ENCODE measurements around the gene ASCC3.

The ASCC3 gene

DNA sequence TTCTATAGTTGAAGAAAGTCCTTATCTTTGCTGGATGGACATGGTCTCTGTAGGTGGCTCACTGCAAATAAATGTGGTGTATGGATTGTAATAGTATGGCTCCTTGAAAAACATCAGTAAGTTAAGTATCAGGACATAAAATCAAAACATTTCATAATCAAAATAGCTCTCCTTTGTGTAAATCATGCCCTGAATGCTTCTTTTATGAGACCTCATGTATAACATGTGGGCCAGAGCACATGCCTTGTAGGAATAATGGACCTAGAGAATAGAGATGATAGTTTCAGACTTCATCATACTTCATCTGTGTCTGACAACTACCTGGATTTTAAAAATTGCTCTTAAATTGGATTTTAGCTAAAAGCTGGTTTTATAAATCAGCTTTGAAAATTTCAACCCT lies 159.9 kb downstream of the ASCC3 start:
- no peak for DNase-seq

DNA sequence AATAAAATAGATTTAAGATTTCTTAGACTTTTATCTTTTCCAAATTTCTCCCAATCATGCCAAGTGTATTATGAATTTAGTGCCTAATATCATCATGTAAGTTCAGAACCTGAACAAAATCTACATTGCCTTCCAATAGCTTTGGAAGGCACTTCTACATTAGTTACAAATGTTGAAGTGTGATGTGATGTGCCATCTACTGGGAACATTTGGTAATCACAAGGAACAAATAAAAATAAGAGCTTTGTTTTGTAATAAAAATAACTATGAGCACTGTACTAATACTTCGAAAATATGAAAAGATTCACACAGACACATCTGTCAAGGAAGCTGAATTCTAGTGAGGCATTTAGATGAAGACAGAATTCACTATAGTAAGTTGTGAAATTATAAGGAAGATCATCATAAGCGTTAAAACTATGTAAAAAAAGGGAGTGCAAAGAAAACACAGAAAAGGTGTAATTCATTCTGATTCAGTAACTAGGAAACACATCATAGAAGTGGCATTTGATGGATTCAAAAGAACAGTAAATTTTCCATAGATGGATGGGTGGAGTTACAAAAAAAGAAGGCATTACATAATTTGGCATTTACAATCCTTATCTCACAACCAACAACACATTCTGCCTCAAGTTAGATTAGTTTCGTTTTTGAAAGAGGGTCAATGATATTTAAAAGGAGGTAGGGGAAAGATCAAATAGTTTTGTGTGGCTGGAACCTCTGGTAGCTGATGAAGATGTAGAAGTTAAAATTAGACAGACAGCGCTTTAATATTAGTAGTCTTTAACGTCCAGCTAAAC lies 161.0 kb downstream of the ASCC3 start:
- no peak for DNase-seq

DNA sequence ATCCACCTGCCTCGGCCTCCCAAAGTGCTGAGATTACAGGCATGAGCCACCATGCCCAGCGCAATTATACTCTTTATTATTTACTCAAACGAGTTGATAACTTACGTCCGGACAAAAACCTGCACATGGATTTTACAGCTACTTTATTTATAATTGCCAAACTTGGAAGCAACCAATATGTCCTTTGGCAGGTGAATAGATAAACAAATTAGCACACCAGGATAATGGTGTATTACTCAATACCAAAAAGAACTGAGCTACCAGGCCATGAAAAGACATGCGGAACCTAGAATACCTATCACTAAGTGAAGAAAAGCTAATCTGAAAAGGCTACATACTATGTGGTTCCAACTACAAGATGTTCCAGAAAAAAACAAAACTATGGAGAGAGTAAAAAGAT lies 168.1 kb downstream of the ASCC3 start:
- no peak for DNase-seq

DNA sequence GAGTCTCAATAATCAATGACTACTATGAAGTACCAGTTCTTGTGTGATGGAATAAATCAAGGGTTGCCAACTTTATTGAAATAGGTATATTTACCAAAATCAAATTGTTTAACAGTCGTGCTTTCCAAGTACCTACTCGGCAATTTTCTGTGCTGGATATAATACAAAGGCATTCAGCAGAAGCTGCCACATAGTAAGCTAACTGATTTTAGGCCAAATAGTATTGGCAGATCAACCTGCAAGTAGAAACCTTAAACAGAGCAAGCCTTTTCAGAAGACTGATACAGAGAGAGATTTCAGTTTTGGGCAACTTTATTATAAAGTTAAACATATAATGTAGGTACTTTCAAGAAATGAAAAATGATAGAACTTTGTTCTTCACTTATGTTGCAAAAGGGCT lies 174.6 kb downstream of the ASCC3 start:
- no peak for DNase-seq

DNA sequence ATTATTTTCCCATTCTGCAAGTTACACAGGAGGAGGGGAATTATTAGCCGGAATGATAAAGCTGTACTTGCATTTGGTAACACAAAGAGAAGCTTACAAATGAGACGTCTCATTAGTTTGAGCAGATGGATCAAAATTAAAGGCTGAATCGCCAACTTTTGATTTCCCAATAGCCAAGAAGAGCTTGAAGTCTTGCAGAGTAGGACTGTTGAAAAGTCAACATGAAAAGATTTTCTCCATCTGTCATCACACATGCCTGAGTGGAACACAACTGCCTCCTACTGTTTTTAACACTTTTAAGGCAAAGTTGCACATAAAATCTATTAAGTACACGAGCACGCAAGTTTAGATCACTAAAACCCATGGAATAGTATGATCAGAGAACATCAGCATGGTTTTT lies 176.2 kb downstream of the ASCC3 start:
- no peak for DNase-seq

DNA sequence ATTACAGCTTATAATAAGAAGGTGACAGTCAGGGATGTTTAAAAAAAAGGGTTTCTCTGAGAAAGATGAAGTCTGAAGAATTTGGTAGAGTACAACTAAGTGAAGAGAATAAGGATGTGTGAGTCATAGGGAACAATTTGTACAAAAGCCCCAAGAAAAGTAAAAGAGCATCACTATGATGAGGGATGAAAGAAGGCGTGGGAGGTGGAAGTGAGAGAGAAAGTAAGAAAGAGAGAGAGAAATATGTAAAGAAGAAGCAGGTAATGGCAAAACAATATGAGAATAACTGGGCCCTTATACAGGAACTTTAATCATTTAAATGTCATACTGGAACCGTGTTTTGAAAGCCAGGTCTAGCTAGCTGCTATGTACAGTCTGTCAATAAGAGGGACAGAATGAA lies 179.4 kb downstream of the ASCC3 start:
- DNase-seq = no peak

DNA sequence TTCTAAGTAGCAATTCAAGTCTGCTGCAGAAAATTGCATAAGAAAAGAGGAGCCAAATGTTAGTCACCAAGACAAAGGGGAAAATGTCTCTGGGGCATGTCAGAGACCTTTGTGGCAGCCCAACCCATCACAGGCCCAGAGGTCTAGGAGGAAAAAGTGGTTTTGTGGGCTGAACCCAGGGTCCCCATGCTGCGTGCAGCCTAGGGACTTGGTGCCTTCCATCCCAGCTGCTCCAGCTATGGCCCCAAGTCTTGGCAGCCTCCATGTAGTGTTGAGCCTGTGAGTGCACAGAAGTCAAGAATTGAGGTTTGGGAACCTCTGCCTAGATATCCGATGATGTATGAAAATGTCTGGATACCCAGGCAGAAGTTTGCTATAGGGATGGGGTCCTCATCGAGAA lies 181.1 kb downstream of the ASCC3 start:
- DNase-seq = no peak

DNA sequence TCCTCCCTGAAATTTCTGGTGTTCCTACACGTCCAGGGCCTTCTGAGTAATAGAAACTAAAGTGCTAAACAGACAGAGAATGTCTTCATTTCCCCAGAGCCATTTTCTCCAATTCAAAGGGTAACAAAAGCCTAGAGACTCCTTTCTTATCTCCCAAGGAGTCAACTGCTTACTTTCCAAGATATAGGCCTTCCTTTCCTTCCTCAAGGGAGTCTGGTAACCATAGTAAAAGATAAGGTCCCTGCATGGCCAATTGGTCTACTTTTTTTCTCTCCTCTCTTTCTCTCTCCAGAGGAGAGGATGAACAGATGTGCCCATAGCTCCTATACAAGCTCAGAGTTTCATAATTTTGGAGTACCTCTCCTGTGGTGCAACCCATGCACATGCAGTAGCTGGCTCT lies 185.7 kb downstream of the ASCC3 start:
- DNase-seq = no peak

DNA sequence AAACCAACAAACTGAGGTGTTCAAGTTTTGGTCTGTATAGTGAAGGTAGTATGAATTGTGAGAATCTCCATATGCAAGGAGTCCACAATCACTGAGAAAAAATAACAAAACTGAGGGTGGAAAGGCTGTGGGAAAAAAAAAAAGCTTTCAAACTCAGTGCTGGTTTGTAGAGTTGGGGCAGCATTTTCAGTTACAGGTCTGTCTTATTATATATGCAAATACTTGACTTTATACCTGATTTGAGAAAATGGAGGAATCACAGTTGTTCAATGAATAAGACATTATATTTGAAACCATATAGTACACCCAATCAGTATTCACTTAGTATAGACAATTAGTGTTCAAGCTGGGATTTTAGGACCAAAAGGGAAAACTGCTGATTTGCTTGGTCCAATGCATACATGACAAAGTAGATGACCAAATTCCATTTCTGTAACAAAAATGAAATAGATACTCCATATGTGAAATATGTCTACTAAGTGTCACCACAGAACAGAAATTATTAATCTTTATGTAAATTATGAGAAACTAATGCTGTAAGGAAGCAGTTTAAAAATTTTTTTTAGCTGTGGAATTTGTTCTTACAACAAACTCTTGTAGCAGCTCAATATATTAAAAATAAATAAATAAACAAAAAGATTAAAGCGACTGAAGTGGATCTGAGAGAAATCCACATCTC lies 187.7 kb downstream of the ASCC3 start:
- DNase-seq = no peak

DNA sequence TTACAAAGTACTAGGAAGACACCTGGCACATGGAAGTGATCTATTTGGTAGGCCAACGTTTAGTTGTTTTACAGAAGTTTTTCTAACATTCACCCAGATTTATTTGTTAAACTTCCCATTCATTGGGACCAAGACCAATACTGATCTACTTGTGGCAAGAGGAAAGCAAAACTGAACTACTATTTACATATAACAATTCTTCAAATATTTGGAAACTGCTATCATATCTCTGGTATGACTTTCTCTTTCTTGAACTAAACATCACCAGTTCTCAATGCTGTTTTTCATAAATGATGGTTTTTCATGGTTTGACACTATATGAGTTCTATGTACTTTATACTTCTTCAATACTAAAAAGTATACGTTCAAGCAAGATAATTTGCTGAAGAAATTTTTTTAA lies 189.2 kb downstream of the ASCC3 start:
- no peak for DNase-seq

DNA sequence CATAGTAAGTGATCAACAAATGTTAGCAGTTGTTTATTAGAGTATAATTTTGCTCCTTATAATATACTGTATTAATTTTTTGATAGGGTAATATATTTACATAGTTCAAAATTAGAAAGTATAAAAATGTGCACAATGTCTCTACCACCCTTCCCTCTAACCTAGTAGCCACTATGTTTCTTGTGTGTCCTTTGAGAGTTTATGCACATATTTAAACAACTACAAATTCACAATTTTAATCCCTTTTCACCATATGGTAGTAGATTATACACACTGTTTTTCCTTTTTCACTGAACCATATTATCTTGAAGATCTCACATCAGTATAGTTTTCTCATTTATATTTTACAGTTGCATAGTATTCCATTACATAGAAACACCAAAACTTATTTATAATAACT lies 194.9 kb downstream of the ASCC3 start:
- DNase-seq = no peak

DNA sequence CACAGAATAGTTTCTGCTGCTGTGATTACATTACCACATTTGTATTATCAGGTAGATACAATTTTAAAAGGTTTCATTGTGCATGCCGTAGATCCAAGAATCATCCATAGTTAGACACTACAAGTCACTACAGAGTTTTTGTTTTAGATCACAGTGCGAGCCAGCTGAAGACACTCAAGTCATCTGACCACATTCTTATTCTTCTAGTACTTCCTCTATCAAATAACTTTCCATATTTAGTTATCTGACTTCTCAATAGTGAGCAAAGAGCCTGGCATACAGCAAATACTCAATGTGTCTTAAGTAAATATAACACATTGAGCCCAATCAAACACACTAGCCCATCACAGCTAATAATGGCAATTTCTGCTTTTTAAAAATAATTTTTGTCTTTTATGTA lies 195.4 kb downstream of the ASCC3 start:
- DNase-seq = no peak

DNA sequence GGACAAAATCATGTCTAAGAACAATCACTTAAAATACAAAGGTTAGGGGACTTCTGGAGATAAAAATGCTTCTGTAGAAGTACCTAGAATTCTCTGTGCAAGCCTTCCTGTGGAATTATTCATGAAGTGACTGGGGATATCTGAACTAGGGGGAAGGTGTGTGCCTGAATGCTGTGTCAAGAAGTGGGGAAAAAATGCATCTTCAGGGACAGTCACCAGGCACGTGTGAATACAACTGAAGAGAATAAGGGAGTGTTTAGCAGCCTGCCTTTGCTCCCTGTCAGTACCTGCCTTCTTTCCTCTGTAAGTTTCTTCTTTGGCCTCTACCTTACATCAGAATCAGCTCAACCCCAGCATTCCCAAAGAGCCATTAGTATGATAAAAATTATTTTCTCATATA lies 201.0 kb downstream of the ASCC3 start:
- DNase-seq = no peak

DNA sequence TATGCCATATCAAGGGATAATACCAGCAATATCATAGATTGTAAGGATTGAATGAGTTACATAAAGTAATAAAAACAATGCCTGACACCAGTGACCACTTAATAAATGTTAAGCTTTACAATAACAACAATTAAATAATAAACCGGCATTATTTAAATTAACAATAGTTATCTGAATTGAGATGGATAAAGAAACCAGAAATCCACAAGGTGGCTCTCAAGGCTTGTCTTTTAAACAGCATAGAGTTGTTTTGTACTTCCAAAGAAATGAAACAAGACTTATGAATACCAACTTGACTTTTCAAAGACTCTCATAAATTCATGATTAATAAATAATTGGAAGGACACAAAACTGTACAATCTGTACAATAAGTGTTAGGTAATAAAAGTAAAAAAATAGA lies 203.1 kb downstream of the ASCC3 start:
- DNase-seq = no peak

DNA sequence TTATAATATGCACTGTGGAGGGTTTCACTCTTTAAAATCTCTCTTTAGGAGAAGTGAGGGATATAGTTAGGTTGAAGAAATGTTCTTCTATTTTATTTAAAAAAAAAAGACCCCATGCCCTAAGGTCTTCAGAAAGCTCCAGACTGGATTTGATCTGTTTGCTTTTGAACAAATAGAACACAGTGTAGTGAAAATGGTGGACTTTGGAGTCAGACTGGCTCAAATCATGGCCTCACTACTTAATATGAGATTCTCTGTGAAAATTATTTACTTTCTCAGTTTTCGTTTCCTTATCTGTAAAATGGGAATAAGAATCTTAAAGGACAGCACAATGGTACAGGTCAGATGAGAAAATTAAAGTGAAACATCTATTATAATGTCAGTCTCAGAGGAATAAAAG lies 203.9 kb downstream of the ASCC3 start:
- no peak for DNase-seq

DNA sequence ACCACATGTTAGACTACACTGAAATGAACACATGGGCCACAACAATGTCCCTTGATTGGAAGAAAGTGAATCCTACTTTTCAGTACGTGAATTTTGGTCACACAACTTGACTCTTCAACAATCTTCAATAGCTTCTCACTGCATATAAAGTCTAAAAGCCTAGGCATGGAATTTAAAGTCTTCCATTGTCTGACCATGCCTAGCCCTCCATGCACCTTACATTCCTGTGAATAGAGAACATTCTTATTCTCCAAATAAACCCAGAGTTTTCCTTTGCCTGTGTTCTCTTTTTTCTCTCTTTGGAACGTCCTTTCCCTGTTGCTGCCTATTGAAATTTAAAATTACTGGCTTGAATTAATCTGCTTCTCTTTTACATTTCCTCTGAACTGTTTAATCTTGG lies 207.5 kb downstream of the ASCC3 start:
- DNase-seq = no peak

DNA sequence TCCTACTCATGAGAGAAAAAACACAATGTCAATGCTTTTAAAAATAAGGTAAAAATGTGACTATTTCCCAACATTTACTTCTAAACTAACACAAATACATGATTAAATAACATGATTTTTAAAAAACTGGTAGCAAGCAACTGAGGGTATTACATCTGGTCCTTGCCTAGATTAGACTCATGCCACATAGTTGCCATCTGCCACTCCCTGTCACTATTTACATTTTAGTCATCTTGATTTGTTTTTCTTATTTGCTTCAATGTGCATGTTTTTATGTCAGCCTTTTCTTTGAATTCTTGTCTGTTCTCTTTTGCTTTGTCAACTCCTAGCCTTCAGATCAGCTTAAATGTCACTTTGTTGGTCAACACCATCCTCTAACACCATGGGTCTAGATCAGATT lies 209.4 kb downstream of the ASCC3 start:
- DNase-seq = no peak

DNA sequence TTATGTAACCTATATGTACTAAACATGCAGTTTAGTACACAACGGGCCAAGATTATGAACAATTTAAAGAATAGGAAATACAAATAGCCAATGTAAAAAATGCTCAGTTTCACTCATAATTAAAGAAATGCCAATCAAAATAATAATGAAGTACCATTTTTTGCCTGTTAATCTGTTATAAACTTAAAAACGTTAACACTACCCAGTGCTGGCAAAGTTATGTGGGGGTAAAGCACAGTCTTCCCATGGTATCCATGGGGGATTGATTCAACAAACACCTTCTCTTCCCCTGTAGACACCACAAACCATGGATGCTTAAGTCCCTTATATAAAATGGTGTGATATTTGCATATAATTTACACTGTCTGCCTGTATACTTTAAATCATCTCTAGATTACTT lies 211.1 kb downstream of the ASCC3 start:
- DNase-seq = no peak

DNA sequence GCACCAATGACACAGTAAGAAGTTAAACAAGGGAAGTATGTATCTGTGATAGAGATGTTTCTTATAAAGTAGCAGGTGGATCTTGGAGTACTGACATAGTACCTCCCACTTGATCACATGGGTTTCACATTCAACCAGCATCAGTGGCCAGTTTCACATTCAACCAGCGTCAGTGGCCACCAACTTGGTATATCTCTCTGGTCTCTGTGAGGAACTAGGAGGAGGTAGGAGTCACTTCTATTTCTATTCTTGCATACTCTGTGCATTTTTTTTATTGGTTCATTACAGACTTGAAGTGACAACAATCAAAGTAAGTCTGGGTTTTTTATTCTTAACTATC lies 216.1 kb downstream of the ASCC3 start:
- DNase-seq = no peak

DNA sequence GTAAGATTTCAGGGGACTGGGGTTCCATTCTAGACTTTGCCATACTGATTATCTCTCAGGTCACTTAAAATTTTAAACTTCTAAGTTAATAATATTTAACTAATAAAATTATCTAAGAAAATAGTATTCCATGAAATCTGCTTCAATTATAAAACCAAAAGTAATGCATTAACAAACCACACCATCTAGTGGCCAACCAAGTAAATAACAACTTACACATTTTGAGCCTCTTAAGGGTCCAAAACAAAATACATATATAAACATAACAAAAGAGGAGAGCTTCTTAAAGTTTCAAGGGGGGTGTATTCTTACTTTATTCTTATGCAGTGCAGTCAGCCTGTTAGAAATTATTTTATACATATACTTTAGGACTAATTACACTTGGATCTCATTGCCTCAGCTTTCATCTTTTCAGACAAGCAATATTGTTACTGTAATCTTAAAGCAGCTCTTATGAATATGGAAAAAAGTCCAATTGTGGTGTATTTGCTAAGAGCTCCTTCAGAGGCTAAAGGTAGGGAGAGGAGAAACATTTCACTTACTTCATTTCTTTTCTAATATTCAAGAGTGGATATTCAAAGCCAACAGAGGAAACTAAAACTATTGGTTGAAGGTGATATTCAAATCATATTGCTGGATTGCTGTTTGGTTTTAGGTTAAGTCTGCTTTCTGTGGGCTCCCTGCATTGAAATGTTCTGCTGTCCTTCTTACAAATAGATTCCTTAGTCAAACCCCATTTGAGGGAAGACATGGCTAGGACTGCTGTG lies 216.7 kb downstream of the ASCC3 start:
- DNase-seq = peak in 1 of 2 experiments; percentile 3

DNA sequence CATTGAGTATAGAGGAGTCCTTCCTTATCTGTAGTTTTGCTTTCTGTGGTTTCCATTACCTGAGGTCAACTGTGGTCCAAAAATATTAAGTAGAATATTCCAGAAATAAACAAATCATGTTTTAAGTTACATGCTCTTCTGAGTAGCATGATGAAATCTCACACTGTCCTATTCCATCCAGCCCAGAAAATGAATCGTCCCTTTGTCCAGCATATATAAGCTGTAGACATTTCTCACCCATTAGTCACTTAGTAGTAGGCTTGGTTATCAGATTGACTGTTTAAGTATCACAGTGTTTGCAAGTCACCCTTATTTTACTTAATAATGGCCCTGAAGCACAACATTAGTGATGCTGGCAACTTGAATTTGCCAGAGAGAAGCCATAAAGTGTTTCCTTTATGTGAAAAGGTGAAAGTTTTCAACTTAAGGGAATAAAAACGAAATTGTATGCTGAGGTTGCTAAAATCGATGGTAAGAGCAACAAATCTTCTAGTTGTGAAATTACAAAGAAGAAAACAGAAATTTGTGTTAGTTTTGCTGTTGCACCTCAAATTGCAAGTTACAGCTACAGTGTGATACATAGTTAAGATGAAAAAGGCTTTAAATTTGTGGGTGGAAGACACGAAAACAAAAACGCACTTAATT lies 217.8 kb downstream of the ASCC3 start:
- no peak for DNase-seq

DNA sequence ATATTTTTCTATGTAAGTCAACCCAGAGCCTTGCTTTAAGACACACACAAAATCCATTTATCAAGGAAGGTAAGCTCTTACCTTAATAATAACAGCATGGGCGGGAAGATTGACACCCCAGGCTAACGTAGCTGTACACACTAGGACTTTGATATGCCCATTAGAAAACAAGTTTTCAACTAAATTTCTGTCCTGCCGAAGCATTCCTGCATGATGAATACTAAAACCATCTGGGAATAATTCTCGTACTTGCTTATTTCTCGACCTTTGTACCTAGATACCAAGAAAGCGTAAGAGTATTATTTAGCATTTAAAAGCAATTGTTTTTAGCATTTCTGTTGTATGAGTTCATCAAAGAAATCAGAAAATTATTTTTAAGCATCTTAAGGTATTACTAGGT lies 218.9 kb downstream of the ASCC3 start:
- no peak for DNase-seq

DNA sequence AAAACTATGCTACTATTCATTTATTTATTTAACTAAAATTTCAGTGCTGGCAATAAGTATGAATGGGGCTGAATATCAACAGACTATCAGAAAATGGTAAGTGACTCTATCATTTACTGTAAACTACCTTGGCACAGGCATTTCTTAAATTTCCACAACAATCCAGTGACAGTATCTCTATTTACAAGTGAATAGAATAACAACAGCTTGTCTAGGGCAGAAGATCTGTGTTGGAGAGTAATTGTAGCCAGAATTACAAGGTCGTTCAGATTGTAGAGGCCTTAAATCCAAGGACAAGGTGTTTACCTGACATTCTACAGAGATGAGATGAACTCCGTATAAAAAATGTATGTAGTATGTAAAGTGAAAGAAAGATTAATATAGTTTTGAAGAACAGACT lies 222.6 kb downstream of the ASCC3 start:
- DNase-seq = no peak

Data from cerebellar nuclear complex (tissue), 1 donor.